Measurements from ENCODE around the gene ZNF202.

The ZNF202 gene

GRCh38 chr11:123773026-123773425 lies 31.6 kb upstream of the ZNF202 start:
- H3K9me3 ChIP-seq (ENCODE audit: control insufficient read depth, insufficient read depth, low read length) = no peaks in the 10 kb centered on the region
- no peaks in the 10 kb centered on the region for H3K79me2 ChIP-seq (ENCODE audit: control insufficient read depth, low read length)
- H3K36me3 ChIP-seq (ENCODE audit: control insufficient read depth, low read length) = no peaks in the 10 kb centered on the region
- no peak overlapping the region for H3K4me2 ChIP-seq (ENCODE audit: low read length)
- H3K4me3 ChIP-seq (ENCODE audit: low read length) = no peak overlapping the region
- no peaks in the 10 kb centered on the region for H4K20me1 ChIP-seq (ENCODE audit: control insufficient read depth, insufficient read depth, low read depth, low read length)
- TF ChIP-seq EZH2phosphoT487 (IDR thresholded peaks at IDR 0.05; ENCODE audit: borderline replicate concordance, low read length) = no peak
- TF ChIP-seq, protein P1, sequence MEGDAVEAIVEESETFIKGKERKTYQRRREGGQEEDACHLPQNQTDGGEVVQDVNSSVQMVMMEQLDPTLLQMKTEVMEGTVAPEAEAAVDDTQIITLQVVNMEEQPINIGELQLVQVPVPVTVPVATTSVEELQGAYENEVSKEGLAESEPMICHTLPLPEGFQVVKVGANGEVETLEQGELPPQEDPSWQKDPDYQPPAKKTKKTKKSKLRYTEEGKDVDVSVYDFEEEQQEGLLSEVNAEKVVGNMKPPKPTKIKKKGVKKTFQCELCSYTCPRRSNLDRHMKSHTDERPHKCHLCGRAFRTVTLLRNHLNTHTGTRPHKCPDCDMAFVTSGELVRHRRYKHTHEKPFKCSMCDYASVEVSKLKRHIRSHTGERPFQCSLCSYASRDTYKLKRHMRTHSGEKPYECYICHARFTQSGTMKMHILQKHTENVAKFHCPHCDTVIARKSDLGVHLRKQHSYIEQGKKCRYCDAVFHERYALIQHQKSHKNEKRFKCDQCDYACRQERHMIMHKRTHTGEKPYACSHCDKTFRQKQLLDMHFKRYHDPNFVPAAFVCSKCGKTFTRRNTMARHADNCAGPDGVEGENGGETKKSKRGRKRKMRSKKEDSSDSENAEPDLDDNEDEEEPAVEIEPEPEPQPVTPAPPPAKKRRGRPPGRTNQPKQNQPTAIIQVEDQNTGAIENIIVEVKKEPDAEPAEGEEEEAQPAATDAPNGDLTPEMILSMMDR (IDR thresholded peaks at IDR 0.05; ENCODE audit: low read depth, low read length, poor library complexity, severe bottlenecking) = no peak
- no peaks in the 10 kb centered on the region for H3K9me2 ChIP-seq (replicated peaks; ENCODE audit: control insufficient read depth, low read length)
- peaks cover 10% of the 10 kb centered on the region for H3K4me1 ChIP-seq (ENCODE audit: control insufficient read depth, low read length)
- no peak overlapping the region for H3K27ac ChIP-seq (ENCODE audit: low read depth, low read length)
- H3K27me3 ChIP-seq (ENCODE audit: control insufficient read depth, low read length) = no peaks in the 10 kb centered on the region
- no peaks in the 10 kb centered on the region for H3F3A ChIP-seq (ENCODE audit: control insufficient read depth, insufficient read depth)

GRCh38 chr11:123771664-123772063 lies 30.2 kb upstream of the ZNF202 start:
- H3K79me2 ChIP-seq (ENCODE audit: control insufficient read depth, low read length) = no peaks in the 10 kb centered on the region
- TF ChIP-seq, protein P1 (IDR thresholded peaks at IDR 0.05; ENCODE audit: low read depth, low read length, poor library complexity, severe bottlenecking) = no peak
- no peak for TF ChIP-seq EZH2phosphoT487 (IDR thresholded peaks at IDR 0.05; ENCODE audit: borderline replicate concordance, low read length)
- H3K27ac ChIP-seq (ENCODE audit: low read depth, low read length) = no peak overlapping the region
- no peaks in the 10 kb centered on the region for H3K36me3 ChIP-seq (ENCODE audit: control insufficient read depth, low read length)
- no peaks in the 10 kb centered on the region for H3K9me2 ChIP-seq (replicated peaks; ENCODE audit: control insufficient read depth, low read length)
- H4K20me1 ChIP-seq (ENCODE audit: control insufficient read depth, insufficient read depth, low read depth, low read length) = no peaks in the 10 kb centered on the region
- no peaks in the 10 kb centered on the region for H3K9me3 ChIP-seq (ENCODE audit: control insufficient read depth, insufficient read depth, low read length)
- no peaks in the 10 kb centered on the region for H3K27me3 ChIP-seq (ENCODE audit: control insufficient read depth, low read length)
- no peak overlapping the region for H3K4me3 ChIP-seq (ENCODE audit: low read length)
- H3K4me2 ChIP-seq (ENCODE audit: low read length) = no peak overlapping the region
- no peaks in the 10 kb centered on the region for H3F3A ChIP-seq (ENCODE audit: control insufficient read depth, insufficient read depth)
- H3K4me1 ChIP-seq (ENCODE audit: control insufficient read depth, low read length) = peaks cover 10% of the 10 kb centered on the region

- no peaks in the 10 kb centered on the region for H3K79me2 ChIP-seq (ENCODE audit: control insufficient read depth, low read length)
- no peak overlapping the region for H3K4me3 ChIP-seq (ENCODE audit: low read length)
- H3F3A ChIP-seq (ENCODE audit: control insufficient read depth, insufficient read depth) = no peaks in the 10 kb centered on the region
- H3K36me3 ChIP-seq (ENCODE audit: control insufficient read depth, low read length) = no peaks in the 10 kb centered on the region
- no peak overlapping the region for H3K27ac ChIP-seq (ENCODE audit: low read depth, low read length)
- H3K27me3 ChIP-seq (ENCODE audit: control insufficient read depth, low read length) = 0 out of 2 replicates have a peak, but pooled peaks cover 2% of the 10 kb centered on the region
- TF ChIP-seq, protein P1 (IDR thresholded peaks at IDR 0.05; ENCODE audit: low read depth, low read length, poor library complexity, severe bottlenecking) = no peak
- no peak for TF ChIP-seq EZH2phosphoT487 (IDR thresholded peaks at IDR 0.05; ENCODE audit: borderline replicate concordance, low read length)
- H3K9me3 ChIP-seq (ENCODE audit: control insufficient read depth, insufficient read depth, low read length) = no peaks in the 10 kb centered on the region
- H3K4me2 ChIP-seq (ENCODE audit: low read length) = no peak overlapping the region
- no peaks in the 10 kb centered on the region for H3K9me2 ChIP-seq (replicated peaks; ENCODE audit: control insufficient read depth, low read length)
- H3K4me1 ChIP-seq (ENCODE audit: control insufficient read depth, low read length) = peaks cover 8% of the 10 kb centered on the region
- H4K20me1 ChIP-seq (ENCODE audit: control insufficient read depth, insufficient read depth, low read depth, low read length) = no peaks in the 10 kb centered on the region
These were observed 29.3 kb upstream of the ZNF202 start for GRCh38 chr11:123770712-123771111.

Data from DOHH2 (cell line).